HG03460 (cell line): ENCODE results near the gene IVNS1ABP.
"Not testable (repeated sequence)": the region's sequence is repeated elsewhere in the genome, so short reads cannot be mapped to it uniquely, and the experiment has no call there.

ENCODE experiments used
- ATAC-seq: cut with Tn5 transposase; IDR thresholded peaks from one replicate; pipeline ENCODE4 v1.9.1; 2021; ENCODE audit not compliant: unreplicated experiment

The IVNS1ABP gene

DNA sequence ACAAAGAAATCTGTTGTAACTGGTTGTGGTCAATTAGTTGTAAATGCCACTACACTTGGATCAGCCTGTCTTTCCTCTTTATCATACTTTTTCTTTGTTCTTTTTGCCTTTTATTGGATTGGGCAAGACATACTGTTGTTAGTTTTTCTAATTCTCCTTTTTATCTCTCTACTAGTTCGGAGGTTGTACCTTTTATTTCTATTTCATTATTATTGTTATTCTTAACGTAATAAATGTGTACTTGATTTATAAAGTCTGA, 59.2 kb downstream of the IVNS1ABP start:
- ATAC-seq = no peak

DNA sequence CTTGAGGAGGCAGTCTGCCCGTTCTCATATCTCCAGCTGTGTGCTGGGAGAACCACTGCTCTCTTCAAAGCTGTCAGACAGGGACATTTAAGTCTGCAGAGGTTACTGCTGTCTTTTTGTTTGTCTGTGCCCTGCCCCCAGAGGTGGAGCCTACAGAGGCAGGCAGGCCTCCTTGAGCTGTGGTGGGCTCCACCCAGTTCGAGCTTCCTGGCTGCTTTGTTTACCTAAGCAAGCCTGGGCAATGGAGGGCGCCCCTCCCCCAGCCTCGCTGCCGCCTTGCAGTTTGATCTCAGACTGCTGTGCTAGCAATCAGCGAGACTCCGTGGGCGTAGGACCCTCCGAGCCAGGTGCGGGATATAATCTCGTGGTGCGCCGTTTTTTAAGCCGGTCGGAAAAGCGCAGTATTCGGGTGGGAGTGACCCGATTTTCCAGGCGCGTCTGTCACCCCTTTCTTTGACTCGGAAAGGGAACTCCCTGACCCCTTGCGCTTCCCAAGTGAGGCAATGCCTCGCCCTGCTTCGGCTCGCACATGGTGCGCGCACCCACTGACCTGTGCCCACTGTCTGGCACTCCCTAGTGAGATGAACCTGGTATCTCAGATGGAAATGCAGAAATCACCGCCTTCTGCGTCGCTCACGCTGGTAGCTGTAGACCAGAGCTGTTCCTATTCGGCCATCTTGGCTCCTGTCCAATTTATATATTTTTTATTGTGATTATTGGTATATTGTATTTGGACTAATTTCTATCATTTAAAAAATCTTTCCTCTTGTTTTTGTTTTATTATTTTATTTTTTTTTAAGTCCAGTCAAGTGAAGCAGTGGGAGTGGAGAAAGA, 59.7 kb downstream of the IVNS1ABP start:
- not testable (repeated sequence) for ATAC-seq

DNA sequence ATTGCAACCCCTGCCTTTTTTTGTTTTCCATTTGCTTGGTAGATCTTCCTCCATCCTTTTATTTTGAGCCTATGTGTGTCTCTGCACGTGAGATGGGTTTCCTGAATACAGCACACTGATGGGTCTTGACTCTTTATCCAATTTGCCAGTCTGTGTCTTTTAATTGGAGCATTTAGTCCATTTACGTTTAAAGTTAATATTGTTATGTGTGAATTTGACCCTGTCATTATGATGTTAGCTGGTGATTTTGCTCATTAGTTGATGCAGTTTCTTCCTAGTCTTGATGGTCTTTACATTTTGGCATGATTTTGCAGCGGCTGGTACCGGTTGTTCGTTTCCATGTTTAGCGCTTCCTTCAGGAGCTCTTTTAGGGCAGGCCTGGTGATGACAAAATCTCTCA, 61.4 kb downstream of the IVNS1ABP start:
- not testable (repeated sequence) for ATAC-seq

DNA sequence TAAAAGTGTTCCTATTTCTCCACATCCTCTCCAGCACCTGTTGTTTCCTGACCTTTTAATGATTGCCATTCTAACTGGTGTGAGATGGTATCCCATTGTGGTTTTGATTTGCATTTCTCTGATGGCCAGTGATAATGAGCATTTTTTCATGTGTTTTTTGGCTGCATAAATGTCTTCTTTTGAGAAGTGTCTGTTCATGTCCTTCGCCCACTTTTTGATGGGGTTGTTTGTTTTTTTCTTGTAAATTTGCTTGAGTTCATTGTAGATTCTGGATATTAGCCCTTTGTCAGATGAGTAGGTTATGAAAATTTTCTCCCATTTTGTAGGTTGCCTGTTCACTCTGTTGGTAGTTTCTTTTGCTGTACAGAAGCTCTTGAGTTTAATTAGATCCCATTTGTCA, 64.6 kb downstream of the IVNS1ABP start:
- not testable (repeated sequence) for ATAC-seq

DNA sequence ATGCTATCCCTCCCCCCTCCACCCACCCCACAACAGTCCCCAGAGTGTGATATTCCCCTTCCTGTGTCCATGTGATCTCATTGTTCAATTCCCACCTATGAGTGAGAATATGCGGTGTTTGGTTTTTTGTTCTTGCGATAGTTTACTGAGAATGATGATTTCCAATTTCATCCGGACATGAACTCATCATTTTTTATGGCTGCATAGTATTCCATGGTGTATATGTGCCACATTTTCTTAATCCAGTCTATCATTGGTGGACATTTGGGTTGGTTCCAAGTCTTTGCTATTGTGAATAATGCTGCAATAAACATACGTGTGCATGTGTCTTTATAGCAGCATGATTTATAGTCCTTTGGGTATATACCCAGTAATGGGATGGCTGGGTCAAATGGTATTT, 65.1 kb downstream of the IVNS1ABP start:
- not testable (repeated sequence) for ATAC-seq

DNA sequence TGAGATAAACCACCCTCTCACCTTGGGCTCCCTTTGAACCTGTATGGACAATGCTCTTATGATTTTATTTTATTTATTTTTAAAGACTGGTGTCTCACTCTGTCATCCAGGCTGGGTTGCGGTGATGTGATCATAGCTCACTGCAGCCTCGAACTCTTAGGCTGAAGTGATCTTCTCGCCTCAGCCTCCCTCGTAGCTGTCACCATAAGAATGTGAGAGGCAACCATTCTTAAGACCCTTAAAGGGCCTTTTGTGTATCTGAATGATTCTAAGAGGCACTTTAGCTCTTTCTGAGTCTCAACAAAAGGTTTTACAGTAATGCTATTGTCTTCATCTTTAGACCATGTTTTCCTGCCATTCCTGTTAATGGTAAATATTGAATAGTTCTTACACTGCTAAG, 67.0 kb downstream of the IVNS1ABP start:
- no peak for ATAC-seq

DNA sequence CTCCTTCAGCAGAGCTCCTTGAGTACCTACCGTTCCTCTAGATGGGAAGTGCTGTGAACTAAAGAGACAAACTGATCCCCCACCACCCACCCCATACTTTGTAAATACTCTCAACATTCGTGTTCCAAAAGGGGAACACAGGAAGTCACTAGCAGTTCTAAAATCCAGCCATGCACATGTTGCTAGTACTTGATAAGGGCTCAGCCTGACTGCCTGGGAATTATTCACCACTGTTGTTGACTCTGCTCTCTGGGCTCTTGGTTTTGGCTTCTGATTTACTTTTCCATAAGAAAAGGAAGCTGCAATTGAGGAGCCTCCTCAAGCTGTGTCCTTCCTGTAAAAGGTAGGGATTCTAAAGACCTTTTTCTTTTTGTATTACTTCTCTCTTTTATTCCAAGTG, 67.5 kb downstream of the IVNS1ABP start:
- no peak for ATAC-seq
